Ascending aorta (tissue), 2 donors: Measurements from ENCODE around the gene DTX3L. TPM values are rescaled to one million over a fixed set of nuclear protein-coding genes. Genes with fewer than 3 reads are reported as not detected.
A peak's percentile ranks its signal among the peaks of the same experiment; 100 is the strongest.

Source experiments
- DNase-seq, 2 donors: peaks; one replicate each; pipeline ENCODE4 v3.0.0-alpha.2; 2019; ENCODE audit warnings: low spot score in 2 of 2
- H3K27ac ChIP-seq, 2 donors: fragments of 200-600 bp; sonication (generic); one replicate each; pipeline ENCODE4 v1.5.1; 2016 to 2017; ENCODE audit warnings: mild to moderate bottlenecking in 1 of 2
- H3K27me3 ChIP-seq: fragments of 200-600 bp; sonication (generic); one replicate; pipeline ENCODE4 v1.5.1; 2017
- H3K36me3 ChIP-seq, 2 donors: fragments of 200-600 bp; sonication (generic); one replicate each; pipeline ENCODE4 v1.5.1; 2016
- H3K4me1 ChIP-seq, 2 donors: fragments of 200-600 bp; sonication (generic); one replicate each; pipeline ENCODE4 v1.5.1; 2016 to 2017; ENCODE audit warnings: mild to moderate bottlenecking in 1 of 2
- H3K4me3 ChIP-seq, 2 donors: fragments of 200-600 bp; sonication (generic); one replicate each; pipeline ENCODE4 v1.5.1; 2016 to 2017; ENCODE audit warnings: mild to moderate bottlenecking in 1 of 2
- H3K9me3 ChIP-seq, 2 donors: fragments of 200-600 bp; sonication (generic); one replicate each; pipeline ENCODE4 v1.5.1; 2016
- intact Hi-C: fragments of 100-400 bp; cut with DNase I; formaldehyde crosslinking; loops from one replicate; pipeline ENCODE4 v1.15.1; 2023
- total RNA-seq: library from RNA; depleted of rRNA; stranded (reverse); fragments of >200 nt; gene quantifications from one replicate; pipeline ENCODE4 v1.1.0, GENCODE V29; 2016
- TF ChIP-seq, protein P1 (sequence below), 3 experiments: fragments of 200-600 bp in 2 of 3; fragments of 450-650 bp in 1 of 3; sonication (generic) in 2 of 3; IDR thresholded peaks; one replicate each; pipeline ENCODE4 v1.5.1; 2016 to 2019; ENCODE audit warnings: antibody characterized with exemption in 3 of 3, mild to moderate bottlenecking in 1 of 3, moderate library complexity in 1 of 3

The DTX3L gene
- total RNA-seq, 1 donor from 2014 or later, result 22.4 TPM

DNA sequence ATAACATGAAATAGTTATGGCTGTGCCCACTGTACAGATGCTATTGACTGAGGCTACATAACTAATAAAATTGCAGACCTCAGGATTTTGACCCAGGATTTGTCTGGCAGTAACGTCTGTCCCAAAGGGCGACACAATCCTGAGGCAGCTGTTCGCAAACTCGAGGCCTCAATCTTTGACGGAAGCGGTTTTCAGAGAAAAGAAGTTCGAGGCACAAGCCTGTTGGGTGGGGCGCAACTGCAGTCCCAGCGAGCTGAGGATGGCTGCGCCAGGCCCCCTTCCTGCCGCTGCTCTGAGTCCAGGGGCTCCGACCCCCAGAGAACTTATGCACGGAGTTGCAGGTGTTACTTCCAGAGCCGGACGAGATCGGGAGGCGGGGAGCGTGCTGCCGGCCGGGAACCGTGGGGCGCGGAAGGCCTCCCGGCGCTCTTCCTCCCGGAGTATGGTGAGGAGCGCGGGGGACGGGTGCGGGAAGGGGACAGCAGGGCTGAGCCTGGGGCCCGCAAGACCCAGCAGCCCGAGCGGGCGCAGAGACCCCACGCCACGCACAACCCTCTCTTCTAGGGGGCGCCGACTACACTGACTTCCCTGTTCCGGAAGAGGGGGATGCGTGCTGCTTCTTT is 13.4 kb downstream of the DTX3L start, which contains the start of gene PARP15:
Gene PARP15, plus strand, starts transcription at position 242 of the 623 bp plus-strand sequence. Its CDS starts 18 bp downstream, at position 260.
- Histone ChIP-seq H3K36me3 (no peaks in the 10 kb centered on the region), H3K9me3 (peaks cover 0 to 12% of the 10 kb centered on the region in 2 donors), H3K4me3 (peak within 1 kb of the TSS; percentile 48 to 58), H3K27me3 (no peaks in the 10 kb centered on the region), H3K27ac (no peak within 1 kb of the TSS), H3K4me1 (peaks cover 0 to 4% of the 10 kb centered on the region in 2 donors)
- intact Hi-C loops, result no loop called here
- no peak for DNase-seq
- TF ChIP-seq, protein P1, sequence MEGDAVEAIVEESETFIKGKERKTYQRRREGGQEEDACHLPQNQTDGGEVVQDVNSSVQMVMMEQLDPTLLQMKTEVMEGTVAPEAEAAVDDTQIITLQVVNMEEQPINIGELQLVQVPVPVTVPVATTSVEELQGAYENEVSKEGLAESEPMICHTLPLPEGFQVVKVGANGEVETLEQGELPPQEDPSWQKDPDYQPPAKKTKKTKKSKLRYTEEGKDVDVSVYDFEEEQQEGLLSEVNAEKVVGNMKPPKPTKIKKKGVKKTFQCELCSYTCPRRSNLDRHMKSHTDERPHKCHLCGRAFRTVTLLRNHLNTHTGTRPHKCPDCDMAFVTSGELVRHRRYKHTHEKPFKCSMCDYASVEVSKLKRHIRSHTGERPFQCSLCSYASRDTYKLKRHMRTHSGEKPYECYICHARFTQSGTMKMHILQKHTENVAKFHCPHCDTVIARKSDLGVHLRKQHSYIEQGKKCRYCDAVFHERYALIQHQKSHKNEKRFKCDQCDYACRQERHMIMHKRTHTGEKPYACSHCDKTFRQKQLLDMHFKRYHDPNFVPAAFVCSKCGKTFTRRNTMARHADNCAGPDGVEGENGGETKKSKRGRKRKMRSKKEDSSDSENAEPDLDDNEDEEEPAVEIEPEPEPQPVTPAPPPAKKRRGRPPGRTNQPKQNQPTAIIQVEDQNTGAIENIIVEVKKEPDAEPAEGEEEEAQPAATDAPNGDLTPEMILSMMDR (IDR thresholded peaks at IDR 0.05), result no peak

DNA sequence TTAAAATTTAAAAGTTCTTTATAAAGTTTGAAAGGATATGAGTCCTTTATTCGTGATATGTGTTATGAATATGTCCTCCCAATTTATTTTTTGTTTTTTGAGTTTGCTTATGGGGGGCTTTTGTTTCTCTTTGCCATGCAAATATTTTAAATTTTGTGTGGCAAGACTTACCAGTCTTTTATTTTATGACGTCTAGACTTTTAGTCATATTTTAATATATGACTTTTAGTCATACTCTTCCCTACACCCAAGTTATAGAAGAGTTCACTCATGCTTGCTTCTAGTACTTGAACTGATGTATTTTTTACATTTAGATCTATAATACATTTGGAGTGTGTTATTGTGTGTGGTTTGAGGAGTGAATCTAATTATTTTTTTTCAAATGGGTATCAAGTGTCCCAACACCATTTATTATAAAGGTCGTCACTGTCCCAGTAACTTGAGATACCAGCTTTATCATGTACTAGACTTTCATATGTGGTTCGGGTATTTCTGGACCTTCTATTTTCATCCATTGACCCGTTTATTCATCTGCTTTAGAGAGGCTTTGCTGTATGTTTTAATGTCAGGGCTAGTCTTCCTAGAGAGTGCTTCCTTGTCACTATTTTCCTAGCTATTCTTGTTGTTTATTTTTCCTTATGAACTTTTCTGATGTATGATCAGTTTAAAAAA is 14.1 kb downstream of the DTX3L start:
- no peak for DNase-seq
- no peaks in the 10 kb centered on the region for H3K27me3 ChIP-seq
- H3K4me1 ChIP-seq, result peaks cover 0 to 4% of the 10 kb centered on the region in 2 donors
- TF ChIP-seq, protein P1 (IDR thresholded peaks at IDR 0.05), result no peak
- H3K4me3 ChIP-seq, result peak overlapping the region; percentile 48 to 58
- no peaks in the 10 kb centered on the region for H3K36me3 ChIP-seq
- peaks cover 0 to 12% of the 10 kb centered on the region in 2 donors for H3K9me3 ChIP-seq
- H3K27ac ChIP-seq, result no peak overlapping the region
- intact Hi-C loops, result no loop called here

DNA sequence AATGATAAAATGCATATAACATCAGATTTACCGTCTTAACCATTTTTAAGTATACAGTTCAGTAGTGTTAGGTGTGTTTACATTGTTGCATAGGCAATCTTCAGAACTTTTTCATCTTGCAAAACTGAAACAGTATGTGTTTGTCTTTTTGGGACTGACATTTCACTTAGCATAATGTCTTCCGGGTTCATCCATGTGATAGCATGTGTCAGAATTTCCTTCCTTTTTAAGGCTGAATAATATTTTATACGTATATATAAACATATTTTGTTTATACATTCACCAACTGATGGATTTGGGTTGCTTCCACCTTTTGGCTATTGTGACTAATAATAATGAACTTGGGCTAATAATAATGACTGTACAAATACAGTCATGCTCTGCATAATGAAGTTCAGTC is 16.3 kb downstream of the DTX3L start:
- TF ChIP-seq, protein P1 (IDR thresholded peaks at IDR 0.05), result no peak
- H3K4me1 ChIP-seq, result peaks cover 0 to 4% of the 10 kb centered on the region in 2 donors
- intact Hi-C loops, result no loop called here
- no peaks in the 10 kb centered on the region for H3K27me3 ChIP-seq
- no peak overlapping the region for H3K27ac ChIP-seq
- DNase-seq, result no peak
- H3K36me3 ChIP-seq, result no peaks in the 10 kb centered on the region
- H3K4me3 ChIP-seq, result no peak overlapping the region
- H3K9me3 ChIP-seq, result peaks cover 0 to 17% of the 10 kb centered on the region in 2 donors

- peaks cover 0 to 17% of the 10 kb centered on the region in 2 donors for H3K9me3 ChIP-seq
- no peaks in the 10 kb centered on the region for H3K36me3 ChIP-seq
- H3K27ac ChIP-seq, result no peak overlapping the region
- TF ChIP-seq, protein P1 (IDR thresholded peaks at IDR 0.05), result no peak
- intact Hi-C loops, result no loop called here
- peaks cover 0 to 4% of the 10 kb centered on the region in 2 donors for H3K4me1 ChIP-seq
- H3K4me3 ChIP-seq, result no peak overlapping the region
- no peaks in the 10 kb centered on the region for H3K27me3 ChIP-seq
- no peak for DNase-seq
Observed at GRCh38 chr3:122581622-122582021, 17.5 kb downstream of the DTX3L start.

- Histone ChIP-seq H3K27ac (no peak overlapping the region), H3K36me3 (no peaks in the 10 kb centered on the region), H3K9me3 (peaks cover 0 to 17% of the 10 kb centered on the region in 2 donors), H3K4me3 (no peak overlapping the region), H3K4me1 (peaks cover 0 to 4% of the 10 kb centered on the region in 2 donors), H3K27me3 (no peaks in the 10 kb centered on the region)
- TF ChIP-seq, protein P1 (IDR thresholded peaks at IDR 0.05), result no peak
- intact Hi-C loops, result no loop called here
- no peak for DNase-seq
Observed at GRCh38 chr3:122582390-122582789, 18.3 kb downstream of the DTX3L start.
